PC-9 (cell line): ENCODE results near the gene ANP32B. TPM values are rescaled to one million over a fixed set of nuclear protein-coding genes. Genes with fewer than 3 reads are reported as not detected.

ENCODE experiments used
- BruUV-seq: library from RNA; stranded (reverse); fragments of 400-500 nt; replicated peaks from 2 replicates; lab custom pipeline; 2021; lab: Mats Ljungman, UMichigan
- CTCF ChIA-PET: fragments of 300-600 bp; sonication (Branson Sonifier 250); formaldehyde crosslinking; loops from one replicate; lab custom pipeline; 2022; ENCODE audit warnings: antibody characterized with exemption; lab: Charles Lee
- POLR2A ChIA-PET: fragments of 300-600 bp; sonication (Branson Sonifier 250); formaldehyde crosslinking; loops from one replicate; lab custom pipeline; 2022; ENCODE audit warnings: antibody characterized with exemption; ENCODE audit not compliant: unreplicated experiment; lab: Charles Lee
- DNase-seq, 2 experiments: peaks; one replicate each; pipeline versions ENCODE4 v3.0.0 to v3.0.0-alpha.2; 2015 to 2022; ENCODE audit warnings: mixed read lengths in 1 of 2
- H2AFZ ChIP-seq: fragments of 200-600 bp; sonication (generic); 2 replicates; pipeline ENCODE4 v1.8.1; 2017; ENCODE audit warnings: antibody characterized with exemption
- H3F3A ChIP-seq: fragments of 200-600 bp; sonication (generic); 2 replicates; pipeline ENCODE4 v1.8.1; 2017; ENCODE audit warnings: antibody characterized with exemption, mild to moderate bottlenecking, low read depth; ENCODE audit not compliant: insufficient read depth
- H3K27ac ChIP-seq: fragments of 200-600 bp; sonication (generic); 2 replicates; pipeline ENCODE4 v1.6.1; 2016; ENCODE audit warnings: mixed run types
- H3K27me3 ChIP-seq: fragments of 200-600 bp; sonication (generic); 2 replicates; pipeline ENCODE4 v1.6.1; 2016; ENCODE audit warnings: low read depth, mixed run types; ENCODE audit not compliant: insufficient read depth
- H3K36me3 ChIP-seq: fragments of 200-600 bp; sonication (generic); 2 replicates; pipeline ENCODE4 v1.6.1; 2016; ENCODE audit warnings: low read depth, mixed run types
- H3K4me1 ChIP-seq: fragments of 200-600 bp; sonication (generic); replicated peaks from 2 replicates; pipeline ENCODE4 v1.6.1; 2016; ENCODE audit warnings: mixed run types; ENCODE audit not compliant: insufficient read depth
- H3K4me2 ChIP-seq: fragments of 200-600 bp; sonication (generic); 2 replicates; pipeline ENCODE4 v1.6.1; 2017; ENCODE audit warnings: mixed run types
- H3K4me3 ChIP-seq: fragments of 200-600 bp; sonication (generic); 2 replicates; pipeline ENCODE4 v1.6.1; 2016; ENCODE audit warnings: mixed run types
- H3K79me2 ChIP-seq: fragments of 200-600 bp; sonication (generic); 2 replicates; pipeline ENCODE4 v1.6.1; 2017; ENCODE audit warnings: low read depth, mixed run types
- H3K9me2 ChIP-seq: fragments of 200-600 bp; sonication (generic); 2 replicates; pipeline ENCODE4 v1.8.1; 2017; ENCODE audit warnings: mild to moderate bottlenecking; ENCODE audit not compliant: insufficient read depth
- H3K9me3 ChIP-seq: fragments of 200-600 bp; sonication (generic); 2 replicates; pipeline ENCODE4 v1.8.1; 2016; ENCODE audit warnings: low read depth; ENCODE audit not compliant: insufficient read depth
- H4K20me1 ChIP-seq: fragments of 200-600 bp; sonication (generic); 2 replicates; pipeline ENCODE4 v1.8.1; 2017; ENCODE audit not compliant: insufficient read depth
- CTCF ChIP-seq: fragments of 200-600 bp; sonication (generic); conservative IDR thresholded peaks from 2 replicates; pipeline ENCODE4 v1.6.1; 2017; ENCODE audit warnings: mixed run types, antibody characterized with exemption, mild to moderate bottlenecking, moderate library complexity
- EZH2 ChIP-seq: fragments of 200-600 bp; sonication (generic); IDR thresholded peaks from 2 replicates; pipeline ENCODE4 v1.8.0; 2017; ENCODE audit warnings: antibody characterized with exemption, low read depth
- intact Hi-C: fragments of 100-400 bp; cut with micrococcal nuclease; formaldehyde crosslinking; loops from one replicate; pipeline ENCODE4 v1.10.0; 2022; ENCODE audit not compliant: unreplicated experiment
- total RNA-seq: library from RNA; stranded (reverse); gene quantifications from 2 replicates; pipeline ENCODE4 v1.2.3, GENCODE V29; 2021

The ANP32B gene
- total RNA-seq, 1 experiment from 2014 or later, result 280 TPM

- Histone ChIP-seq H3F3A (no peaks in the 10 kb centered on the region; the same call in 1 of the 2 replicates), H3K4me3 (no peak overlapping the region), H3K4me1 (no peaks in the 10 kb centered on the region), H4K20me1 (no peaks in the 10 kb centered on the region), H2AFZ (no peak overlapping the region), H3K9me3 (no peaks in the 10 kb centered on the region; the same call in 1 of the 2 replicates), H3K79me2 (no peaks in the 10 kb centered on the region), H3K36me3 (no peaks in the 10 kb centered on the region), H3K27me3 (peaks cover 10% of the 10 kb centered on the region), H3K27ac (no peak overlapping the region), H3K4me2 (no peak overlapping the region), H3K9me2 (no peaks in the 10 kb centered on the region)
- CTCF ChIA-PET, result no interaction called here
- POLR2A ChIA-PET, result no interaction called here
- DNase-seq, result peak; percentile 43 to 58
- TF ChIP-seq EZH2 (no peak), CTCF (peak; percentile 73)
- intact Hi-C loops, result no loop called here
- BruUV-seq, result no TSS peak
Observed at GRCh38 chr9:97954550-97954989, 28.6 kb upstream of the ANP32B start.

GRCh38 chr9:97956331-97956730, 26.8 kb upstream of the ANP32B start:
- no peak for DNase-seq
- Histone ChIP-seq H2AFZ (no peak overlapping the region), H3K79me2 (no peaks in the 10 kb centered on the region), H3K27ac (no peak overlapping the region), H3K9me3 (no peaks in the 10 kb centered on the region; the same call in 1 of the 2 replicates), H3K4me3 (no peak overlapping the region), H3K9me2 (no peaks in the 10 kb centered on the region), H4K20me1 (no peaks in the 10 kb centered on the region), H3K27me3 (no peaks in the 10 kb centered on the region), H3F3A (no peaks in the 10 kb centered on the region; the same call in 1 of the 2 replicates), H3K4me2 (no peak overlapping the region), H3K36me3 (no peaks in the 10 kb centered on the region), H3K4me1 (no peaks in the 10 kb centered on the region)
- CTCF ChIA-PET, result no interaction called here
- POLR2A ChIA-PET, result no interaction called here
- intact Hi-C loops, result no loop called here
- no TSS peak for BruUV-seq
- TF ChIP-seq EZH2 (no peak), CTCF (no peak)

- POLR2A ChIA-PET, result no interaction called here
- Histone ChIP-seq H3F3A (no peaks in the 10 kb centered on the region; the same call in 1 of the 2 replicates), H4K20me1 (no peaks in the 10 kb centered on the region), H2AFZ (no peak overlapping the region), H3K4me2 (no peak overlapping the region), H3K27me3 (no peaks in the 10 kb centered on the region), H3K36me3 (no peaks in the 10 kb centered on the region), H3K9me3 (no peaks in the 10 kb centered on the region; the same call in 1 of the 2 replicates), H3K27ac (no peak overlapping the region), H3K4me1 (no peaks in the 10 kb centered on the region), H3K79me2 (no peaks in the 10 kb centered on the region), H3K4me3 (no peak overlapping the region), H3K9me2 (no peaks in the 10 kb centered on the region)
- TF ChIP-seq CTCF, result no peak
- no peak for DNase-seq
- no TSS peak for BruUV-seq
- intact Hi-C loops, result no loop called here
- CTCF ChIA-PET, result no interaction called here
Observed at GRCh38 chr9:97958812-97959511, 24.2 kb upstream of the ANP32B start.
